Measurements from ENCODE around the gene PTGR3. TPM values are rescaled to one million over a fixed set of nuclear protein-coding genes. Genes with fewer than 3 reads are reported as not detected.

PTGR3 gene
- total RNA-seq, 2 donors from 2014 or later = 43.4 to 59.1 TPM

DNA sequence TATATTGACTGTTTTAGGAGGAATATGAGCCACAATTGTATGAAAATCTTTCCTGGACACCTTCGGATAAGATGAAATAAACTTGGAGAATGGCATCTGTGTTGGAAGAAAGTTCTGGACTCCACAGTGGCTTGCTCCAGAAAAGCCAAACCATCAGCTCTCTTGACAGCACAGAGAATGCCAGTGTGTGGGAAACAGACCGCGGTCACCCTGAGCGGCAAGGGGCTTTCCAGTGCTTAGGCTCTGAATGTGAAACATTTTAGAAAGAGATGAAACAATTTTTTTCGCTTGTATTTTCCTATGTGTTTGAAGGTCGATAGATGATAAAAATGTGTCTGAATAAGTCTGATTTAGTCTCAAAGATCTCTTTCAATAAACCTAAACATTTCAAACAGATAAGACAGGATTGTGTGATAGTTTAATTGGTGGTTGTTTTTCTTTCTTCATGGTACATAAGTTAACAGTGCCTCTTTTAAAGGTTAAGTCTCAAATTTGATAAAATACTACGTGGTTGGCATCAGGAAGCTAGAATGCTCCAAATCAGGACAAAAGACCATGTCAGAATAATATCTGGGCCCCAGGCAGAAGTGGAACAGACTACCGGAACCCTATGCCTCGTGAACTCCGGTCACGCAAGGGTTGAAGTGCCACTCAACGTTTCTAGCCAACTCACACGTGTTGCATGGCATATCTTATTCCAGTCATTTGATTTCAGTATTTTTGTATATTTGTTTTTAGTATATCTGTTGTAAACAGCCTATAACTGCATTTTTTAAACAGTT is 28.9 kb downstream of the PTGR3 start:
- no peak overlapping the region for H3K27ac ChIP-seq
- no peak overlapping the region for H3K9ac ChIP-seq (ENCODE audit: low read depth in 2 of 2, low read length in 2 of 2)
- H3K27me3 ChIP-seq = no peaks in the 10 kb centered on the region
- TF ChIP-seq CTCF (IDR thresholded peaks at IDR 0.05) = no peak
- H3K36me3 ChIP-seq = no peaks in the 10 kb centered on the region
- H3K4me3 ChIP-seq = no peak overlapping the region
- H3K4me1 ChIP-seq = no peaks in the 10 kb centered on the region
- intact Hi-C loops (cut with DNase I) = no loop called here
- no peak for DNase-seq
- H3K9me3 ChIP-seq = no peaks in the 10 kb centered on the region

DNA sequence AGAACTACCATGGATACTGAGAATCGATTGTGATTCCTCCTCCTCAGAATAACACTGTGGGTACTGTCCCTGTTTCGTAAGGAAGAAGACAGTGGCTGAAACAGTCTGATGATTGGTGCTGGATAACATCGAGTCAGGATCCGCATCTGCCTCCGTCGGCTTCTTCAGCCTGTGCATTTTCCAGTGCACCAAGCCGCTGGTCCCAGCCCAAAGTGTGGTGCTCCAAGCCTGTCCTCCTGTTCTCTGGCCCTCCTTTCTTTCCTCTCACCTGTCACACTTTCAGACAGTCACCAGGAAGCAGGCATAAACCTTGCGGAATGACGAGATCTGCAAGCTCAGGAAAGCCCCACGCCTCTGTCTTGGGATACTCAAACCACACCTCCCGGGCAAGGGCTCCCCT is 30.6 kb downstream of the PTGR3 start:
- Histone ChIP-seq H3K27me3 (no peaks in the 10 kb centered on the region), H3K9ac (ENCODE audit: low read depth in 2 of 2, low read length in 2 of 2) (peak overlapping the region in 1 of 2 donors; percentile 24), H3K36me3 (no peaks in the 10 kb centered on the region), H3K4me1 (no peaks in the 10 kb centered on the region), H3K27ac (no peak overlapping the region), H3K4me3 (no peak overlapping the region), H3K9me3 (no peaks in the 10 kb centered on the region)
- no peak for DNase-seq
- TF ChIP-seq CTCF (IDR thresholded peaks at IDR 0.05) = no peak
- intact Hi-C loops (cut with DNase I) = no loop called here

DNA sequence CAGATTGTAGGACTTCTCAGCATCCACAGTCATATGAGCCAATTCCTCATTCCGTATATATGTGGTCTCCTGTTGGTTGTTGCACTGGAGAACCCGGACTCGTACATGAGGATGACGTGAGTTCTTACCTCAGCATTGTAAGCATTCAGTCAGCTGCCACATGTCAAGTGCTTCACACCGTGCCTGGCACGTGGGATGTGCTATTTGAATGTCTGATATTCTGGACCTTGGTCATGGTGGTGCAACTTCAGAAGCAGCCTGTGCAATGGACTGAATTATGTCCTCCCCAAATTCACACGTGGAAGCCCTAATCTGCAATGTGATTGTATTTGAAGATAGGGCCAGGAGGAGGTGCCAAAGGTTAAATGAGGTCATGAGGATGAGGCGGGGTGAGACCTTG is 32.1 kb downstream of the PTGR3 start:
- no peak for DNase-seq
- H3K4me3 ChIP-seq = no peak overlapping the region

GRCh38 chr18:75173738-75174137 is 35.2 kb downstream of the PTGR3 start:
- Histone ChIP-seq H3K9me3 (no peaks in the 10 kb centered on the region), H3K4me3 (no peak overlapping the region), H3K27ac (no peak overlapping the region), H3K4me1 (no peaks in the 10 kb centered on the region), H3K36me3 (no peaks in the 10 kb centered on the region), H3K27me3 (no peaks in the 10 kb centered on the region), H3K9ac (ENCODE audit: low read depth in 2 of 2, low read length in 2 of 2) (no peak overlapping the region)
- intact Hi-C loops (cut with DNase I) = no loop called here
- TF ChIP-seq CTCF (IDR thresholded peaks at IDR 0.05) = no peak
- DNase-seq = no peak

More for the DNA sequence above, 32.1 kb downstream of the PTGR3 start:
- no peak overlapping the region for H3K27ac ChIP-seq
- TF ChIP-seq CTCF (IDR thresholded peaks at IDR 0.05) = no peak
- intact Hi-C loops (cut with DNase I) = no loop called here
- H3K4me1 ChIP-seq = no peaks in the 10 kb centered on the region
- H3K27me3 ChIP-seq = no peaks in the 10 kb centered on the region
- H3K9ac ChIP-seq (ENCODE audit: low read depth in 2 of 2, low read length in 2 of 2) = no peak overlapping the region
- H3K9me3 ChIP-seq = no peaks in the 10 kb centered on the region
- no peaks in the 10 kb centered on the region for H3K36me3 ChIP-seq

DNA sequence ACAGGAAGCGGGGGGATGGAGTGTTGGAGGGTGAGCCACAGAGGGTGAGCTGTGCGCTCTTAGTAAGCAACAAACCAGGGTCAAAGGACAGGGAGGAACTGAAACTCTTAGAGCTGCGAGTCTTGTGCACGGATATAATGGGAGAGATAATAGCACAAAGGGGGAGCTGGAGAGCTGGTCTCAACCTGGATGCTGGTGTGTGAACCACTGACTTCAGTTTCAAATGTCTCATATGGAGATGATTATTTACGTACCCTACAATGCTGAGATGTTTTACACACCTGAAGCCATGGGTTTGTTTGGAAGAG is 35.9 kb downstream of the PTGR3 start:
- no peak overlapping the region for H3K27ac ChIP-seq
- no peak overlapping the region for H3K9ac ChIP-seq (ENCODE audit: low read depth in 2 of 2, low read length in 2 of 2)
- H3K36me3 ChIP-seq = no peaks in the 10 kb centered on the region
- H3K27me3 ChIP-seq = no peaks in the 10 kb centered on the region
- H3K9me3 ChIP-seq = no peaks in the 10 kb centered on the region
- DNase-seq = no peak
- no peaks in the 10 kb centered on the region for H3K4me1 ChIP-seq
- TF ChIP-seq CTCF (IDR thresholded peaks at IDR 0.05) = no peak
- intact Hi-C loops (cut with DNase I) = no loop called here
- no peak overlapping the region for H3K4me3 ChIP-seq
